Caco-2 (cell line): ENCODE measurements around the gene LRRC27. TPM values are rescaled to one million over a fixed set of nuclear protein-coding genes. Genes with fewer than 3 reads are reported as not detected.

Experiments
- BruUV-seq: library from RNA; stranded (reverse); fragments of 400-500 nt; replicated peaks from 2 replicates; lab custom pipeline; 2021; lab: Mats Ljungman, UMichigan
- CTCF ChIA-PET: fragments of 300-600 bp; sonication (Branson Sonifier 250); formaldehyde crosslinking; loops from one replicate; lab custom pipeline; 2022; ENCODE audit warnings: antibody characterized with exemption; lab: Charles Lee
- POLR2A ChIA-PET: fragments of 300-600 bp; sonication (Branson Sonifier 250); formaldehyde crosslinking; loops from one replicate; lab custom pipeline; 2022; ENCODE audit warnings: antibody characterized with exemption; lab: Charles Lee
- DNase-seq, 2 experiments: peaks; one replicate each; pipeline versions ENCODE4 v3.0.0 to v3.0.0-alpha.2; 2020 to 2022
- H3K27me3 ChIP-seq: replicated peaks from 2 replicates; pipeline ENCODE4 v1.6.0; 2011; ENCODE audit warnings: low read length; ENCODE audit not compliant: control insufficient read depth, insufficient read depth
- H3K36me3 ChIP-seq: 2 replicates; pipeline ENCODE4 v1.5.1; 2011; ENCODE audit warnings: low read length; ENCODE audit not compliant: control insufficient read depth, insufficient read depth
- H3K4me1 ChIP-seq: fragments of 250-450 bp; sonication (Bioruptor Pico); 2 replicates; pipeline ENCODE4 v1.5.1; 2020; ENCODE audit warnings: mild to moderate bottlenecking
- H3K4me3 ChIP-seq: 2 replicates; pipeline ENCODE4 v1.5.1; 2011; ENCODE audit warnings: low read depth, mild to moderate bottlenecking, control low read depth, low read length
- H3K9me3 ChIP-seq: fragments of 250-450 bp; sonication (Bioruptor Pico); 2 replicates; pipeline ENCODE4 v1.5.1; 2020; ENCODE audit warnings: mild to moderate bottlenecking, moderate library complexity
- H3K27ac Mint-ChIP-seq: one replicate; pipeline ENCODE4 v1.8.0; 2022; ENCODE audit warnings: mixed read lengths; ENCODE audit not compliant: unreplicated experiment
- H3K27me3 Mint-ChIP-seq: one replicate; pipeline ENCODE4 v1.8.0; 2022; ENCODE audit warnings: mixed read lengths; ENCODE audit not compliant: insufficient read depth, unreplicated experiment
- H3K36me3 Mint-ChIP-seq: one replicate; pipeline ENCODE4 v1.8.0; 2022; ENCODE audit warnings: mild to moderate bottlenecking, mixed read lengths; ENCODE audit not compliant: insufficient read depth, unreplicated experiment
- H3K4me1 Mint-ChIP-seq: one replicate; pipeline ENCODE4 v1.8.0; 2022; ENCODE audit warnings: low read depth, mixed read lengths; ENCODE audit not compliant: unreplicated experiment
- H3K4me3 Mint-ChIP-seq: one replicate; pipeline ENCODE4 v1.8.0; 2022; ENCODE audit warnings: mild to moderate bottlenecking, moderate library complexity, mixed read lengths; ENCODE audit not compliant: unreplicated experiment
- H3K9me3 Mint-ChIP-seq: one replicate; pipeline ENCODE4 v1.8.0; 2022; ENCODE audit warnings: mixed read lengths; ENCODE audit not compliant: unreplicated experiment
- intact Hi-C: fragments of 100-400 bp; cut with micrococcal nuclease; formaldehyde crosslinking; loops from one replicate; pipeline ENCODE4 v1.10.0; 2022; ENCODE audit not compliant: unreplicated experiment
- total RNA-seq: library from RNA; stranded (reverse); gene quantifications from 2 replicates; pipeline ENCODE4 v1.2.3, GENCODE V29; 2022
- TF ChIP-seq, protein P1 (sequence below), 2 experiments: fragments of 200-600 bp in 1 of 2; IDR thresholded peaks; 1 replicate in 1 of 2; 2 replicates in 1 of 2; pipeline versions ENCODE4 v1.5.1 to v1.8.0; 2011 to 2022; ENCODE audit warnings: antibody characterized with exemption in 1 of 2, control low read depth in 1 of 2, inconsistent platforms in 1 of 2, low read depth in 1 of 2, low read length in 1 of 2, mild to moderate bottlenecking in 1 of 2, moderate library complexity in 1 of 2; ENCODE audit not compliant: insufficient read depth in 1 of 2, severe bottlenecking in 1 of 2, unreplicated experiment in 1 of 2

LRRC27 gene
- total RNA-seq, 1 experiment from 2014 or later, result 11.7 TPM

DNA sequence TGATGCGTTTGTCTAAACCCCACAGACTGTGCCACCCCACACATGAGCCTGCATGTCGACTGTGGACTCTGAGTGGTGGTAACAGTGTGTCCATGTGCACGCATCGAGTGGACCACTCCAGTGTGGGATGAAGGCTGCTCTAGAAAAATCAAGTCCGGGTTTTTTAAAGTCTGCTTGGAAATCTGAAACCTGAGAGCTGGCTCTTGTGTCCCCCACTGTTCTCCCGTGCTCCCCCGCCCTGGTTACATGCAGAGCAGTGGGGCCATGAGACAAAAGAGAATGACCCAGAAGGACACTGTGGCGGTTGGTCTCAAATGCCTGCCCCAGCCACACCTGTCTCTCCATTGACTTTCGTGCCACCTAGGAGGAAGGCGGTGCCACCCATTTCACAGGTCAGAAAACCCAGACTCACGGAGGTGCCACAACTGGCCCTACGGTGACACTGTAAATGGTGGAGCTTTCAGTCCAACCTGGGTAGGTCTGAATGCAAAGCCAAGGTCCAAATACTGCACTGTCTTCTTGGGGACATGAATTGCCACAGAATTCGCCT is 37.7 kb downstream of the LRRC27 start:
- Mint-ChIP-seq H3K4me3 (no peak overlapping the region), H3K27me3 (no peaks in the 10 kb centered on the region), H3K4me1 (no peaks in the 10 kb centered on the region), H3K27ac (no peak overlapping the region), H3K9me3 (peaks cover 18% of the 10 kb centered on the region), H3K36me3 (no peaks in the 10 kb centered on the region)
- intact Hi-C loops, result no loop called here
- no peak for DNase-seq
- ChIA-PET CTCF (no interaction called here), POLR2A (no interaction called here)
- Histone ChIP-seq H3K4me3 (no peak overlapping the region), H3K36me3 (no peaks in the 10 kb centered on the region), H3K9me3 (no peaks in the 10 kb centered on the region; the same call in 1 of the 2 replicates), H3K27me3 (no peaks in the 10 kb centered on the region), H3K4me1 (no peaks in the 10 kb centered on the region)
- TF ChIP-seq, protein P1, sequence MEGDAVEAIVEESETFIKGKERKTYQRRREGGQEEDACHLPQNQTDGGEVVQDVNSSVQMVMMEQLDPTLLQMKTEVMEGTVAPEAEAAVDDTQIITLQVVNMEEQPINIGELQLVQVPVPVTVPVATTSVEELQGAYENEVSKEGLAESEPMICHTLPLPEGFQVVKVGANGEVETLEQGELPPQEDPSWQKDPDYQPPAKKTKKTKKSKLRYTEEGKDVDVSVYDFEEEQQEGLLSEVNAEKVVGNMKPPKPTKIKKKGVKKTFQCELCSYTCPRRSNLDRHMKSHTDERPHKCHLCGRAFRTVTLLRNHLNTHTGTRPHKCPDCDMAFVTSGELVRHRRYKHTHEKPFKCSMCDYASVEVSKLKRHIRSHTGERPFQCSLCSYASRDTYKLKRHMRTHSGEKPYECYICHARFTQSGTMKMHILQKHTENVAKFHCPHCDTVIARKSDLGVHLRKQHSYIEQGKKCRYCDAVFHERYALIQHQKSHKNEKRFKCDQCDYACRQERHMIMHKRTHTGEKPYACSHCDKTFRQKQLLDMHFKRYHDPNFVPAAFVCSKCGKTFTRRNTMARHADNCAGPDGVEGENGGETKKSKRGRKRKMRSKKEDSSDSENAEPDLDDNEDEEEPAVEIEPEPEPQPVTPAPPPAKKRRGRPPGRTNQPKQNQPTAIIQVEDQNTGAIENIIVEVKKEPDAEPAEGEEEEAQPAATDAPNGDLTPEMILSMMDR (IDR thresholded peaks at IDR 0.05; ENCODE audit: insufficient read depth in 1 of 2, low read depth in 1 of 2, low read length in 1 of 2, severe bottlenecking in 1 of 2, unreplicated experiment in 1 of 2), result no peak
- no TSS peak for BruUV-seq

DNA sequence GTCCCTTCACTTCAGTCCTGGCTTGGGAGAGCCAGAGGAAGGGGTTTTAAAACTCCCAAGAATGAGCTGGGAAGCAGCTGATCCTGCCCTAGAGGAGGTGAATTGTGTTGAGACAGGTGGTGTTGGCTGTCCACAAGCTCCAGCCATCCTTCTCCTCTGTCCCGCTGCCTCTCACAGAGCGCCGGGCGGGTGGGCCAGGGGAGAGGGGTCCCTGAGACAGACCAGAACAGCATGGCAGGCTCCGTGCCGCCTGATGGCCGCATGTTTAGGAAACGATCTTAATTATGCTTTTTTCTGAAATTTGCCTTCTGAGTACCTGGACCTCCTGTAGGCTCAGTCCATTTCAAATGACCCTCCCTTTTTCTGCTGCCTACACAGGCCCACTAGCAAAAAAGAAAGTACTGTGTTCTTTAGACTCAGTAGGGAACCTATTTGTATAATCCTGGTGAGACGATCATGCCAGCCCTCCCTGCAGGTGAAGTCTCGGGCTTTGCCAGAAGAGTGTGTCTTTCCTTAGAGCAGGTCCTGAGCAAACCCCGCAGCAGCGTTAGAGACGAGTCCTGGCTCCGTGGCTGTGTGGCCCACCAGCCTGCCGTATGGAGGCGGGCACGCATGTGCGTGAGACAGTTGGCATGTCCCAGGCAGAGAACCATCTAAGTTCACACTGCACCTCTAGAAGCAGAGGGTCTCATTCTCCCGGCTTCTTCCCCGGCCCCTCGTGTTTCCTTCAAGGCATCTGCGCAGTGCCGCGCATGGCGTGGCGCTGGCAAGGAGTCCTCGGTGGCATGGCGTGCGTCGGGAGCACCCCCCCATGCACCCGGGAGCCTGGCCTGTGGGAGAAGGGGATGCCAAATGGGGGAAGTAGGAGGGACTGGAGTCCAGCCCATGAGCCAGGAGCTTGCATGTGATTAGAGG is 38.7 kb downstream of the LRRC27 start:
- H3K36me3 ChIP-seq, result no peaks in the 10 kb centered on the region
- no peaks in the 10 kb centered on the region for H3K36me3 Mint-ChIP-seq
- no peaks in the 10 kb centered on the region for H3K4me1 Mint-ChIP-seq
- H3K27me3 Mint-ChIP-seq, result no peaks in the 10 kb centered on the region
- DNase-seq, result no peak
- H3K9me3 Mint-ChIP-seq, result peaks cover 18% of the 10 kb centered on the region
- no peak overlapping the region for H3K4me3 Mint-ChIP-seq
- no peak overlapping the region for H3K4me3 ChIP-seq
- H3K27me3 ChIP-seq, result no peaks in the 10 kb centered on the region
- intact Hi-C loops, result no loop called here
- no TSS peak for BruUV-seq
- POLR2A ChIA-PET, result no interaction called here
- CTCF ChIA-PET, result no interaction called here
- TF ChIP-seq, protein P1 (IDR thresholded peaks at IDR 0.05; ENCODE audit: insufficient read depth in 1 of 2, low read depth in 1 of 2, low read length in 1 of 2, severe bottlenecking in 1 of 2, unreplicated experiment in 1 of 2), result no peak
- H3K9me3 ChIP-seq, result no peaks in the 10 kb centered on the region; the same call in 1 of the 2 replicates
- no peak overlapping the region for H3K27ac Mint-ChIP-seq
- no peaks in the 10 kb centered on the region for H3K4me1 ChIP-seq

DNA sequence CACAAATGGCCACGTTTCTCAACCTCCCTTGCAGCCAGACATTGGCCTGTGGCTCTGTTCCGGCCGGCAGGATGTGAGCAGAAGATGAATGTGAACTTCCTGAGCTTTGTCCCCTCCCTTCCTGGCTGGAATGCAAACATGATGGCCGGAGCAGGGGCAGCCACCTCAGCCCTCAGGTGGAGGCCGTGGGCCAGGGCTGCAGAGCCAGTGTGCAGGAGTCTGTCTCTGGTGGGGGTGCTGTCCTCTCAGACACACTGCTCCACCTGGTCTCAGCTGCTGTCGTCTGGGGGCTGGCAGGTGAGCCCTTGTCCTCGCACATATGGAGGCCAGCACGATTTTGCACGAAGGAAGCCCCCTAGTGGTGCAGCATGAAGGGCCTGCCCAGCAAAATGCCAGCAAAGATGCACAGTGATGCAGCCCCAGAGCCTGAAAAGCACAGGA is 39.7 kb downstream of the LRRC27 start:
- H3K9me3 ChIP-seq, result no peaks in the 10 kb centered on the region; the same call in 1 of the 2 replicates
- H3K36me3 ChIP-seq, result no peaks in the 10 kb centered on the region
- Mint-ChIP-seq H3K4me1 (no peaks in the 10 kb centered on the region), H3K9me3 (peaks cover 18% of the 10 kb centered on the region), H3K4me3 (no peak overlapping the region), H3K36me3 (no peaks in the 10 kb centered on the region), H3K27me3 (no peaks in the 10 kb centered on the region), H3K27ac (no peak overlapping the region)
- H3K27me3 ChIP-seq, result no peaks in the 10 kb centered on the region
- POLR2A ChIA-PET, result no interaction called here
- intact Hi-C loops, result no loop called here
- no peak overlapping the region for H3K4me3 ChIP-seq
- TF ChIP-seq, protein P1 (IDR thresholded peaks at IDR 0.05; ENCODE audit: insufficient read depth in 1 of 2, low read depth in 1 of 2, low read length in 1 of 2, severe bottlenecking in 1 of 2, unreplicated experiment in 1 of 2), result peak; percentile 41 to 48
- no peaks in the 10 kb centered on the region for H3K4me1 ChIP-seq
- BruUV-seq, result no TSS peak
- DNase-seq, result peak; percentile 40 to 48
- CTCF ChIA-PET, result no interaction called here
